H1 (cell line): ENCODE results near the gene GPS1. TPM values are rescaled to one million over a fixed set of nuclear protein-coding genes. Genes with fewer than 3 reads are reported as not detected.

Source experiments
- CTCF ChIA-PET: fragments of 300-600 bp; sonication (Branson Sonifier 250); formaldehyde crosslinking; loops from one replicate; lab custom pipeline; 2021; ENCODE audit not compliant: partially characterized antibody; lab: Charles Lee
- POLR2A ChIA-PET: fragments of 300-600 bp; sonication (Branson Sonifier 250); formaldehyde crosslinking; loops from one replicate; lab custom pipeline; 2021; ENCODE audit warnings: inconsistent platforms; ENCODE audit not compliant: partially characterized antibody; lab: Charles Lee
- DNase-seq, 2 experiments: peaks; one replicate each; pipeline versions ENCODE4 v3.0.0 to v3.0.0-alpha.2; 2010 to 2022; ENCODE audit warnings: low spot score in 2 of 2, low read depth in 1 of 2, mixed read lengths in 1 of 2
- FAIRE-seq: peaks from 2 replicates; lab custom pipeline; 2011; peaks lifted over from hg19 to GRCh38; lab: Jason Lieb, UNC
- H2AFZ ChIP-seq: 2 replicates; pipeline ENCODE4 v1.8.1; 2012; ENCODE audit warnings: low read length, inconsistent platforms
- H2AK5ac ChIP-seq: 2 replicates; pipeline ENCODE4 v1.6.1; 2013; ENCODE audit warnings: low read depth, low read length
- H2BK120ac ChIP-seq: replicated peaks from 2 replicates; pipeline ENCODE3; 2013; ENCODE audit warnings: low read depth, low read length, inconsistent platforms
- H2BK12ac ChIP-seq: 2 replicates; pipeline ENCODE4 v1.6.1; 2013; ENCODE audit warnings: low read depth, low read length
- H2BK15ac ChIP-seq: 2 replicates; pipeline ENCODE4 v1.6.1; 2013; ENCODE audit warnings: low read length
- H2BK20ac ChIP-seq: 2 replicates; pipeline ENCODE4 v1.6.1; 2013; ENCODE audit warnings: low read length
- H2BK5ac ChIP-seq: 2 replicates; pipeline ENCODE4 v1.6.1; 2013; ENCODE audit warnings: low read depth, low read length
- H3K14ac ChIP-seq: 2 replicates; pipeline ENCODE4 v1.6.1; 2013; ENCODE audit warnings: inconsistent platforms; ENCODE audit not compliant: insufficient read length
- H3K18ac ChIP-seq: 2 replicates; pipeline ENCODE4 v1.6.1; 2013; ENCODE audit warnings: low read length; ENCODE audit errors: extremely low read depth
- H3K23ac ChIP-seq: 2 replicates; pipeline ENCODE4 v1.6.1; 2013; ENCODE audit warnings: inconsistent platforms; ENCODE audit not compliant: insufficient read length
- H3K23me2 ChIP-seq: 2 replicates; pipeline ENCODE4 v1.6.1; 2013; ENCODE audit warnings: low read depth, low read length
- H3K27ac ChIP-seq: 2 replicates; pipeline ENCODE4 v1.6.1; 2011; ENCODE audit warnings: low read depth, low read length, inconsistent platforms
- H3K27me3 ChIP-seq, 4 experiments: replicated peaks in 1 of 4; 1 replicate in 1 of 4; 2 replicates in 3 of 4; pipeline versions ENCODE4 v1.6.1 to v1.8.1; 2011 to 2013; ENCODE audit warnings: low read length in 3 of 4, mild to moderate bottlenecking in 3 of 4, inconsistent platforms in 2 of 4, mixed read lengths in 2 of 4, moderate library complexity in 1 of 4; ENCODE audit not compliant: control insufficient read depth in 3 of 4, insufficient read depth in 3 of 4; ENCODE audit errors: extremely low read depth in 1 of 4
- H3K36me3 ChIP-seq, 4 experiments: 2 replicates each; pipeline versions ENCODE4 v1.6.1 to v1.8.1; 2011 to 2013; ENCODE audit warnings: mild to moderate bottlenecking in 4 of 4, low read length in 3 of 4, moderate library complexity in 2 of 4, control low read depth in 1 of 4, inconsistent platforms in 1 of 4; ENCODE audit not compliant: insufficient read depth in 4 of 4, control insufficient read depth in 2 of 4
- H3K4ac ChIP-seq: replicated peaks from 2 replicates; pipeline ENCODE3; 2013; ENCODE audit warnings: low read length, low read depth, mixed read lengths, inconsistent platforms; ENCODE audit not compliant: insufficient read length
- H3K4me1 ChIP-seq, 4 experiments: replicated peaks in 1 of 4; 1 replicate in 1 of 4; 2 replicates in 3 of 4; pipeline versions ENCODE4 v1.6.1 to v1.8.1; 2011 to 2013; ENCODE audit warnings: low read length in 3 of 4, inconsistent platforms in 2 of 4, mixed read lengths in 1 of 4; ENCODE audit not compliant: insufficient read depth in 4 of 4, control insufficient read depth in 3 of 4
- H3K4me2 ChIP-seq, 2 experiments: 2 replicates each; pipeline versions ENCODE4 v1.6.1 to v1.8.1; 2011 to 2013; ENCODE audit warnings: low read depth in 2 of 2, low read length in 2 of 2, control low read depth in 1 of 2, inconsistent platforms in 1 of 2, mild to moderate bottlenecking in 1 of 2; ENCODE audit not compliant: insufficient read depth in 1 of 2
- H3K4me3 ChIP-seq, 4 experiments: fragments of 200-600, 300-600 bp in 1 of 4; sonication (generic), shearing (Covaris generic), sonication (Bioruptor Twin) in 1 of 4; 2 replicates each; pipeline versions ENCODE4 v1.5.1 to v1.8.1; 2011 to 2016; ENCODE audit warnings: low read length in 4 of 4, low read depth in 3 of 4, control low read depth in 2 of 4, inconsistent platforms in 2 of 4, mild to moderate bottlenecking in 2 of 4, mixed read lengths in 1 of 4, moderate library complexity in 1 of 4; ENCODE audit not compliant: insufficient read depth in 2 of 4; ENCODE audit errors: extremely low read depth in 1 of 4
- H3K56ac ChIP-seq: replicated peaks from 2 replicates; pipeline ENCODE3; 2013; ENCODE audit warnings: low read depth, mild to moderate bottlenecking, mixed read lengths, low read length, inconsistent platforms; ENCODE audit not compliant: insufficient read length
- H3K79me1 ChIP-seq: 2 replicates; pipeline ENCODE4 v1.6.1; 2013; ENCODE audit warnings: low read depth, low read length, control low read depth
- H3K79me2 ChIP-seq, 2 experiments: 2 replicates each; pipeline versions ENCODE4 v1.6.1 to v1.8.1; 2012 to 2013; ENCODE audit warnings: low read length in 2 of 2, mild to moderate bottlenecking in 2 of 2, inconsistent platforms in 1 of 2; ENCODE audit not compliant: insufficient read depth in 2 of 2, control insufficient read depth in 1 of 2
- H3K9ac ChIP-seq, 4 experiments: replicated peaks in 1 of 4; 1 replicate in 1 of 4; 2 replicates in 3 of 4; pipeline versions ENCODE4 v1.6.1 to v1.8.1; 2011 to 2013; ENCODE audit warnings: low read depth in 3 of 4, low read length in 3 of 4, control low read depth in 2 of 4, mild to moderate bottlenecking in 2 of 4, moderate library complexity in 2 of 4, inconsistent platforms in 1 of 4; ENCODE audit errors: extremely low read depth in 1 of 4
- H3K9me3 ChIP-seq, 2 experiments: 2 replicates each; pipeline versions ENCODE4 v1.6.1 to v1.8.1; 2012 to 2013; ENCODE audit warnings: mild to moderate bottlenecking in 2 of 2, moderate library complexity in 2 of 2, control low read depth in 1 of 2, inconsistent platforms in 1 of 2, low read depth in 1 of 2, low read length in 1 of 2, mixed read lengths in 1 of 2; ENCODE audit not compliant: insufficient read depth in 2 of 2
- H4K20me1 ChIP-seq, 2 experiments: replicated peaks in 1 of 2; 2 replicates each; pipeline versions ENCODE3 to v1.8.1; 2011 to 2013; ENCODE audit warnings: inconsistent platforms in 2 of 2, low read length in 2 of 2, mild to moderate bottlenecking in 1 of 2; ENCODE audit not compliant: insufficient read depth in 2 of 2, control insufficient read depth in 1 of 2
- H4K5ac ChIP-seq: 2 replicates; pipeline ENCODE4 v1.6.1; 2013; ENCODE audit warnings: low read length, low read depth, mixed read lengths, inconsistent platforms; ENCODE audit not compliant: insufficient read length
- H4K8ac ChIP-seq: 2 replicates; pipeline ENCODE4 v1.8.0; 2013; ENCODE audit warnings: mild to moderate bottlenecking, moderate library complexity, low read length, inconsistent platforms; ENCODE audit not compliant: insufficient read depth; ENCODE audit errors: extremely low read depth
- H4K91ac ChIP-seq: replicated peaks from 2 replicates; pipeline ENCODE3; 2013; ENCODE audit warnings: low read length, mixed read lengths, inconsistent platforms; ENCODE audit not compliant: insufficient read length
- CBX5 ChIP-seq: fragments of 300-800, 300-1000 bp; sonication (generic); IDR thresholded peaks from 2 replicates; pipeline ENCODE4 v1.7.1; 2016; ENCODE audit warnings: antibody characterized with exemption, low read length, low read depth
- CEBPB ChIP-seq: IDR thresholded peaks from 2 replicates; pipeline ENCODE4 v1.6.1; 2012; ENCODE audit warnings: low read depth, low read length
- CHD1 ChIP-seq: IDR thresholded peaks from 2 replicates; pipeline ENCODE4 v1.6.1; 2012; ENCODE audit warnings: low read depth, low read length, improper control_type of control experiment
- GTF2F1 ChIP-seq: IDR thresholded peaks from 2 replicates; pipeline ENCODE4 v1.6.1; 2012; ENCODE audit warnings: low read depth, low read length, improper control_type of control experiment, borderline replicate concordance
- JUN ChIP-seq: IDR thresholded peaks from 2 replicates; pipeline ENCODE4 v1.6.1; 2011; ENCODE audit warnings: low read depth, mild to moderate bottlenecking, improper control_type of control experiment, low read length
- JUND ChIP-seq: IDR thresholded peaks from 2 replicates; pipeline ENCODE4 v1.6.1; 2011; ENCODE audit warnings: mild to moderate bottlenecking, improper control_type of control experiment, low read length
- KDM4A ChIP-seq: IDR thresholded peaks from one replicate; pipeline ENCODE4 v1.7.1; 2012; ENCODE audit warnings: low read depth, mild to moderate bottlenecking, moderate library complexity, low read length, inconsistent platforms; ENCODE audit not compliant: severe bottlenecking
- POU5F1 ChIP-seq: IDR thresholded peaks from 2 replicates; pipeline ENCODE4 v1.6.1; 2011; ENCODE audit warnings: low read depth, mild to moderate bottlenecking, low read length, moderate library complexity
- SP2 ChIP-seq: IDR thresholded peaks from 2 replicates; pipeline ENCODE4 v1.6.1; 2012; ENCODE audit warnings: mild to moderate bottlenecking, low read length, inconsistent platforms
- TAF7 ChIP-seq: optimal IDR thresholded peaks from 2 replicates; pipeline ENCODE3; 2011; ENCODE audit warnings: low read depth, mild to moderate bottlenecking, inconsistent platforms, low read length, moderate library complexity, borderline replicate concordance
- TCF12 ChIP-seq: IDR thresholded peaks from 2 replicates; pipeline ENCODE4 v1.6.1; 2011; ENCODE audit warnings: low read depth, mild to moderate bottlenecking, low read length
- TEAD4 ChIP-seq: IDR thresholded peaks from 2 replicates; pipeline ENCODE4 v1.6.1; 2012; ENCODE audit warnings: low read depth, low read length, inconsistent platforms, mixed read lengths
- WGBS, 2 experiments: shearing (Covaris generic) in 1 of 2; methylation state at CpG; one replicate each; pipeline versions ENCODE4 v1.1.6 to v1.1.7; 2013 to 2015; ENCODE audit warnings: low lambda C conversion rate in 2 of 2, mixed read lengths in 2 of 2, inconsistent platforms in 1 of 2, low coverage in 1 of 2, missing lambda C conversion rate in 1 of 2; ENCODE audit not compliant: insufficient replicate concordance in 2 of 2, insufficient coverage in 1 of 2, insufficient read length in 1 of 2; ENCODE audit errors: extremely low coverage in 1 of 2, missing lambda C conversion rate in 1 of 2; 5-methylcytosine and 5-hydroxymethylcytosine counted together
- polyA plus RNA-seq, 7 experiments: library from polyadenylated mRNA; depleted of rRNA in 3 of 7; stranded (reverse) in 5 of 7; unstranded in 2 of 7; fragments of >200 nt in 5 of 7; fragments of 200-250 nt in 2 of 7; gene quantifications; 1 replicate in 5 of 7; 2 replicates in 1 of 7; 4 replicates in 1 of 7; pipeline versions ENCODE4 v1.2.1 to v1.2.3, GENCODE V29; 2011 to 2013; ENCODE audit warnings: missing spikeins in 2 of 7, mixed read lengths in 2 of 7
- total RNA-seq: library from RNA; stranded (reverse); fragmentation: NEBNext Ultra II Directional; extraction: Animal tissue kit (Norgen Biotek cat#: 25700); gene quantifications from 2 replicates; pipeline ENCODE4 v1.2.1, GENCODE V29; 2021

Gene GPS1
- total and polyA plus RNA-seq, 2 of the 8 experiments (the other 6 are each of a cell fraction or from before 2014, with no cell fraction given) = 153 to 277 TPM

GRCh38 chr17:82063424-82064415 lies 12.0 kb downstream of the GPS1 start:
- Histone ChIP-seq H3K27me3 (no peaks in the 10 kb centered on the region), H2AFZ (no peak overlapping the region), H3K9ac (no peak overlapping the region; a peak in 2 of 7 replicates), H3K36me3 (peaks cover 8 to 17% (median 15%) of the 10 kb centered on the region in 4 experiments; a peak in 5 of 8 replicates), H3K56ac (no peak overlapping the region), H3K4ac (no peak overlapping the region), H4K91ac (no peak overlapping the region), H3K79me2 (no peaks in the 10 kb centered on the region), H3K23me2 (peaks cover 8% of the 10 kb centered on the region; the same call in 1 of the 2 replicates), H2BK15ac (no peak overlapping the region), H2BK12ac (no peak overlapping the region), H3K23ac (no peak overlapping the region), H2BK5ac (no peak overlapping the region), H2AK5ac (no peak overlapping the region), H4K5ac (no peak overlapping the region), H2BK20ac (no peak overlapping the region), H3K14ac (no peak overlapping the region), H3K4me3 (no peak overlapping the region), H2BK120ac (no peak overlapping the region), H3K9me3 (no peaks in the 10 kb centered on the region), H3K18ac (no peak overlapping the region), H3K79me1 (peaks cover 5% of the 10 kb centered on the region; the same call in 1 of the 2 replicates), H3K4me2 (no peak overlapping the region; a peak in 1 of 4 replicates), H3K27ac (no peak overlapping the region), H4K20me1 (peaks cover 0 to 6% of the 10 kb centered on the region in 2 experiments), H4K8ac (no peak overlapping the region), H3K4me1 (peaks cover 0 to 10% (median 5%) of the 10 kb centered on the region in 4 experiments; a peak in 5 of 7 replicates)
- DNase-seq = no peak
- ChIA-PET CTCF (interaction anchor here (0.8 to 4.3 kb wide), 12 partner anchors 8 to 136 kb away, joined by 3 to 21 read pairs (median 3); partner anchors contain the start of genes DCXR and RAC3), POLR2A (interaction anchor here (0.9 to 16.2 kb wide), 10 partner anchors 9 to 37 kb away, joined by 3 to 161 read pairs (median 7); partner anchors contain the start of genes DCXR, GPS1, RAC3 and RFNG)
- no peak for FAIRE-seq
- WGBS, 2 experiments = 93% methylated on average over 20 of the region's 20 CpGs; no CpG with 5 or more reads in 1 of the 2 experiments
- TF ChIP-seq GTF2F1 = no peak
- TF ChIP-seq CBX5 = no peak
- no peak for TF ChIP-seq KDM4A
- TF ChIP-seq JUN = no peak
- TF ChIP-seq TCF12 = no peak
- no peak for TF ChIP-seq SP2
- TF ChIP-seq TAF7 = no peak
- no peak for TF ChIP-seq JUND
- no peak for TF ChIP-seq CEBPB
- TF ChIP-seq CHD1 = no peak
- no peak for TF ChIP-seq TEAD4
- TF ChIP-seq POU5F1 = no peak
